HG03060 (cell line): ENCODE measurements around the gene ZNF28.
"Not testable (repeated sequence)": the region's sequence is repeated elsewhere in the genome, so short reads cannot be mapped to it uniquely, and the experiment has no call there.

Experiments
- ATAC-seq: cut with Tn5 transposase; IDR thresholded peaks from one replicate; pipeline ENCODE4 v1.9.1; 2021; ENCODE audit warnings: low read depth, moderate number of reproducible peaks; ENCODE audit not compliant: unreplicated experiment

ZNF28 gene

GRCh38 chr19:52782864-52783263, 38.6 kb downstream of the ZNF28 start:
- not testable (repeated sequence) for ATAC-seq

- ATAC-seq, result no peak
Observed at GRCh38 chr19:52778811-52779210, 42.6 kb downstream of the ZNF28 start.

GRCh38 chr19:52756447-52756846, 65.0 kb downstream of the ZNF28 start:
- not testable (repeated sequence) for ATAC-seq

DNA sequence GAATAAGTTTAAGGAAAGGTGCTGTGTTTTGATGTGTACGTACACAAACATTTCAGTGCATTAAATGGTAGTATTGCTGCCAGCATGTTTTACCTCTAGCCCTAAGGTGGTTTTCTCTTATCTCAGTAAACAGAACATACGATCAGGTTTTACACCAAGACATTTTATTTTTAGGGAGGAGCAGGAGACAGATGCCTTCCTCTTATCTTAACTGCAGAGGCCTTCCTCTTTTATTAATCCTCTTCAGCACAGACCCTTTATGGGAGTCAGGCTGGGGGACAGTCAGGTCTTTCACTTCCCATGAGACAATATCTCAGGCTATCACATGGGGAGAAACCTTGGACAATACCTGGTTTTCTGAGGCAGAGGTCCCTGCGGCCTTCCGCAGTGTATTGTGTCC, 71.7 kb downstream of the ZNF28 start:
- no peak for ATAC-seq

GRCh38 chr19:52748336-52748950, 73.0 kb downstream of the ZNF28 start:
- no peak for ATAC-seq
